Measurements from ENCODE around the gene MAP1A. TPM values are rescaled to one million over a fixed set of nuclear protein-coding genes. Genes with fewer than 3 reads are reported as not detected.
A peak's percentile ranks its signal among the peaks of the same experiment; 100 is the strongest.

MAP1A gene
- total RNA-seq, 2 donors from 2014 or later: 0.66 to 1.1 TPM

DNA sequence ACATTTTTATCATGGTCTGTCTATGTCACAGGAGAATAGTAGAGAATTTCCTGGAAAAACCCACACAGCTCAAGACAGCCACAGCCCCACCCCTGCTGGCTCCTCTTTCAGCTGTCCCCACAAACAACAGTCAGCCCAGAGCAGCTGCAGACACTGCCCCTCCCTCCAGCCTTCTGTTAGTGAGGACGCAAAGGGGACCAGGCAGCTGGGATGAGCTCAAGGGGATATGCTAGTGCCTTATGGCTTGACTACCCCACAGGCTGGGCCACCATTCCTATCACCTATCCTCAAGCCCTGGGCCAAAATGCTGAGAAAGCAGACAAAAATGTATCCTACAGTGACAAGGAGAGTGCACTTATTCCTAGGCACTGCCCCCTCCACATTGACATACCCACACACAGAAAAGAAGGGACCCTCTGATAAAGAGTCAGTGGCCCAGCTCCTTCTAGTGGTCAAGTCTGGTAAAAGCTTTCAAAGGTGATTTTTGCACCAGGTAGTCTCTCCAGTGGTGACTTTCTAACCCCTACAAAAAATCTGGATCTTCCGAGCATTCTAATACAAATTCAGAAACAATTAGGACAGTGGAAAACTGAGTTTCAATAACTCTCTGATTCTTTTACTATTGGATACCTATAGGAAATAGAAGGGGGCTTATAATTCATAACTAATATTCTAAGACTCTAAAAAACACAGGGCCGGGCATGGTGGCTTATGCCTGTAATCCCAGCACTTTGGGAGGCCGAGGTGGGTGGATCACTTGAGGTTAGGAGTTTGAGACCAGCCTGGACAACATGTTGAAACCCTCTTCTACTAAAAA lies 3.0 kb upstream of the MAP1A start:
- H3K4me1 ChIP-seq (ENCODE audit: control insufficient read depth, insufficient read depth, low read length): peaks cover 5% of the 10 kb centered on the region
- H3K27me3 Mint-ChIP-seq (ENCODE audit: insufficient read depth): peaks cover 81% of the 10 kb centered on the region
- no peak overlapping the region for H3K4me3 ChIP-seq (ENCODE audit: low read length)

DNA sequence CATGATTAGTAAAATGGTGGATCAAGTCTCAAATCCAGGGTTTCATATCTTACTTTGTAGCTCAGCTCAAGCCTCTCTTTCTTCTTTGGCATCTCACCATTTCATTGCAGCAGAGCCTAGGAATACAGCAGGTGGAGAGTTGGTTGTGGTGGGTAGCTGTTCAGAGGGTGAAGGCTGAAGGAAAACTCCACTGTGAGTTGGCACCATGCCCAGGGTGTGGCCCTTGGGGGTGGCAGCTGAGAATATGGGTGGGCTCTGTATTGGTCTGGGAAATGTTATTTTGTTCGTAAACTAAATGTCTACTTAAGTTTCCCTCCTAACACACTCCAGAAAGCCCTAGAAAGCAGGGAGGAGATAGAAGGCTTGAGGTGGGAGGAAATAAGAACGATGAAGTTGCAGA lies 1.7 kb upstream of the MAP1A start:
- no peaks in the 10 kb centered on the region for H3K9me3 Mint-ChIP-seq

More for the DNA sequence above, 3.0 kb upstream of the MAP1A start:
- H3K9me3 Mint-ChIP-seq: no peaks in the 10 kb centered on the region
- DNase-seq: peak; percentile 76
- TF ChIP-seq, protein P1, sequence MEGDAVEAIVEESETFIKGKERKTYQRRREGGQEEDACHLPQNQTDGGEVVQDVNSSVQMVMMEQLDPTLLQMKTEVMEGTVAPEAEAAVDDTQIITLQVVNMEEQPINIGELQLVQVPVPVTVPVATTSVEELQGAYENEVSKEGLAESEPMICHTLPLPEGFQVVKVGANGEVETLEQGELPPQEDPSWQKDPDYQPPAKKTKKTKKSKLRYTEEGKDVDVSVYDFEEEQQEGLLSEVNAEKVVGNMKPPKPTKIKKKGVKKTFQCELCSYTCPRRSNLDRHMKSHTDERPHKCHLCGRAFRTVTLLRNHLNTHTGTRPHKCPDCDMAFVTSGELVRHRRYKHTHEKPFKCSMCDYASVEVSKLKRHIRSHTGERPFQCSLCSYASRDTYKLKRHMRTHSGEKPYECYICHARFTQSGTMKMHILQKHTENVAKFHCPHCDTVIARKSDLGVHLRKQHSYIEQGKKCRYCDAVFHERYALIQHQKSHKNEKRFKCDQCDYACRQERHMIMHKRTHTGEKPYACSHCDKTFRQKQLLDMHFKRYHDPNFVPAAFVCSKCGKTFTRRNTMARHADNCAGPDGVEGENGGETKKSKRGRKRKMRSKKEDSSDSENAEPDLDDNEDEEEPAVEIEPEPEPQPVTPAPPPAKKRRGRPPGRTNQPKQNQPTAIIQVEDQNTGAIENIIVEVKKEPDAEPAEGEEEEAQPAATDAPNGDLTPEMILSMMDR (conservative IDR thresholded peaks at IDR 0.05): peak; percentile 81
- Histone ChIP-seq H3K9ac (ENCODE audit: extremely low read depth, low read length, poor library complexity, severe bottlenecking) (no peak overlapping the region), H3K27me3 (ENCODE audit: control insufficient read depth, insufficient read depth, low read length, poor library complexity, severe bottlenecking) (peaks cover 77% of the 10 kb centered on the region), H3K27ac (ENCODE audit: low read depth, low read length) (no peak overlapping the region), H3K9me3 (ENCODE audit: control insufficient read depth, low read length) (no peaks in the 10 kb centered on the region), H3K36me3 (ENCODE audit: control insufficient read depth, insufficient read depth, low read length) (no peaks in the 10 kb centered on the region)
- peaks cover 36% of the 10 kb centered on the region for H3K4me1 Mint-ChIP-seq
- H3K36me3 Mint-ChIP-seq (ENCODE audit: low read depth): no peaks in the 10 kb centered on the region
- 67 to 73% methylated on average over 1 to 4 of the region's 4 CpGs for WGBS, 2 experiments (ENCODE audit: insufficient coverage in 1 of 2, insufficient read length in 1 of 2)
- no peak overlapping the region for H3K4me3 Mint-ChIP-seq
- H3K27ac Mint-ChIP-seq: no peak overlapping the region

GRCh38 chr15:43516185-43516584 lies 1.2 kb upstream of the MAP1A start:
- H3K27me3 Mint-ChIP-seq (ENCODE audit: insufficient read depth): peaks cover 97% of the 10 kb centered on the region
- Histone ChIP-seq H3K4me3 (ENCODE audit: low read length) (no peak overlapping the region), H3K9ac (ENCODE audit: extremely low read depth, low read length, poor library complexity, severe bottlenecking) (no peak overlapping the region), H3K27ac (ENCODE audit: low read depth, low read length) (no peak overlapping the region), H3K27me3 (ENCODE audit: control insufficient read depth, insufficient read depth, low read length, poor library complexity, severe bottlenecking) (peaks cover 92% of the 10 kb centered on the region), H3K9me3 (ENCODE audit: control insufficient read depth, low read length) (no peaks in the 10 kb centered on the region), H3K36me3 (ENCODE audit: control insufficient read depth, insufficient read depth, low read length) (no peaks in the 10 kb centered on the region), H3K4me1 (ENCODE audit: control insufficient read depth, insufficient read depth, low read length) (peaks cover 5% of the 10 kb centered on the region)
- DNase-seq: no peak
- H3K4me3 Mint-ChIP-seq: no peak overlapping the region
- H3K4me1 Mint-ChIP-seq: peaks cover 25% of the 10 kb centered on the region
- 45 to 51% methylated on average over 2 to 5 of the region's 5 CpGs for WGBS, 2 experiments (ENCODE audit: insufficient coverage in 1 of 2, insufficient read length in 1 of 2)
- H3K36me3 Mint-ChIP-seq (ENCODE audit: low read depth): no peaks in the 10 kb centered on the region
- no peak overlapping the region for H3K27ac Mint-ChIP-seq
- H3K9me3 Mint-ChIP-seq: no peaks in the 10 kb centered on the region
- TF ChIP-seq, protein P1 (conservative IDR thresholded peaks at IDR 0.05): no peak

More for the DNA sequence above, 1.7 kb upstream of the MAP1A start:
- H3K4me1 Mint-ChIP-seq: peaks cover 27% of the 10 kb centered on the region
- H3K4me1 ChIP-seq (ENCODE audit: control insufficient read depth, insufficient read depth, low read length): peaks cover 5% of the 10 kb centered on the region
- H3K9ac ChIP-seq (ENCODE audit: extremely low read depth, low read length, poor library complexity, severe bottlenecking): no peak overlapping the region
- peaks cover 90% of the 10 kb centered on the region for H3K27me3 ChIP-seq (ENCODE audit: control insufficient read depth, insufficient read depth, low read length, poor library complexity, severe bottlenecking)
- TF ChIP-seq, protein P1 (conservative IDR thresholded peaks at IDR 0.05): no peak
- H3K36me3 ChIP-seq (ENCODE audit: control insufficient read depth, insufficient read depth, low read length): no peaks in the 10 kb centered on the region
- H3K36me3 Mint-ChIP-seq (ENCODE audit: low read depth): no peaks in the 10 kb centered on the region
- DNase-seq: no peak
- no peak overlapping the region for H3K4me3 ChIP-seq (ENCODE audit: low read length)
- H3K9me3 ChIP-seq (ENCODE audit: control insufficient read depth, low read length): no peaks in the 10 kb centered on the region
- no peak overlapping the region for H3K27ac Mint-ChIP-seq
- peaks cover 94% of the 10 kb centered on the region for H3K27me3 Mint-ChIP-seq (ENCODE audit: insufficient read depth)
- H3K27ac ChIP-seq (ENCODE audit: low read depth, low read length): no peak overlapping the region
- H3K4me3 Mint-ChIP-seq: no peak overlapping the region
- WGBS, 2 experiments (ENCODE audit: insufficient coverage in 1 of 2, insufficient read length in 1 of 2): 10 to 60% methylated on average over 1 of the region's 2 CpGs

Data from endodermal cell (in vitro differentiated cells).